Osteoblast (primary cell): ENCODE measurements around the gene PSMB7. TPM values are rescaled to one million over a fixed set of nuclear protein-coding genes. Genes with fewer than 3 reads are reported as not detected.

Source experiments
- DNase-seq: peaks from one replicate; pipeline ENCODE4 v3.0.0; 2011; ENCODE audit warnings: low spot score, mixed read lengths; ENCODE audit not compliant: insufficient read length; ENCODE audit errors: missing footprints
- H2AFZ ChIP-seq: 2 replicates; pipeline ENCODE4 v1.6.0; 2011; ENCODE audit warnings: mild to moderate bottlenecking, low read length
- H3K27ac ChIP-seq: 2 replicates; pipeline ENCODE4 v1.5.1; 2011; ENCODE audit warnings: mild to moderate bottlenecking, low read depth, low read length, moderate library complexity
- H3K27me3 ChIP-seq: 2 replicates; pipeline ENCODE4 v1.6.0; 2012; ENCODE audit warnings: mild to moderate bottlenecking, control low read depth, inconsistent platforms, low read length, moderate library complexity; ENCODE audit not compliant: insufficient read depth
- H3K36me3 ChIP-seq: 2 replicates; pipeline ENCODE4 v1.5.1; 2011; ENCODE audit warnings: mild to moderate bottlenecking, low read length, control low read depth, moderate library complexity; ENCODE audit not compliant: insufficient read depth
- H3K4me1 ChIP-seq: 2 replicates; pipeline ENCODE4 v1.5.1; 2011; ENCODE audit warnings: mild to moderate bottlenecking, low read length, control low read depth, moderate library complexity; ENCODE audit not compliant: insufficient read depth
- H3K4me2 ChIP-seq: 2 replicates; pipeline ENCODE4 v1.6.0; 2011; ENCODE audit warnings: mild to moderate bottlenecking, low read length; ENCODE audit not compliant: insufficient read depth
- H3K4me3 ChIP-seq: fragments of 200-600 bp; sonication (generic); 3 replicates; pipeline ENCODE4 v1.5.1; 2012; ENCODE audit warnings: mild to moderate bottlenecking, low read length, inconsistent platforms; ENCODE audit not compliant: insufficient read depth
- H3K79me2 ChIP-seq: 2 replicates; pipeline ENCODE4 v1.6.0; 2012; ENCODE audit warnings: mild to moderate bottlenecking, low read length, control low read depth, inconsistent platforms; ENCODE audit not compliant: insufficient read depth
- H3K9me3 ChIP-seq: 2 replicates; pipeline ENCODE4 v1.5.1; 2011; ENCODE audit warnings: low read depth, low read length, control low read depth
- H4K20me1 ChIP-seq: 2 replicates; pipeline ENCODE4 v1.6.0; 2012; ENCODE audit warnings: mild to moderate bottlenecking, low read length, control low read depth; ENCODE audit not compliant: insufficient read depth
- CTCF ChIP-seq: IDR thresholded peaks from 2 replicates; pipeline ENCODE4 v1.5.1; 2011; ENCODE audit warnings: mild to moderate bottlenecking, low read depth, low read length, moderate library complexity; ENCODE audit errors: extremely low read depth
- total RNA-seq: library from RNA; depleted of rRNA; stranded (reverse); fragments of >200 nt; gene quantifications from 2 replicates; pipeline ENCODE4 v1.2.3, GENCODE V29; 2012

Gene PSMB7
- total RNA-seq, 1 donor = 136 TPM

GRCh38 chr9:124357721-124358361 lies 57.4 kb downstream of the PSMB7 start:
- Histone ChIP-seq H3K79me2 (peaks cover 86% of the 10 kb centered on the region), H2AFZ (no peak overlapping the region), H3K36me3 (peaks cover 41% of the 10 kb centered on the region), H3K4me3 (no peak overlapping the region), H3K9me3 (no peaks in the 10 kb centered on the region), H3K4me2 (no peak overlapping the region), H3K4me1 (peaks cover 5% of the 10 kb centered on the region), H4K20me1 (peaks cover 92% of the 10 kb centered on the region), H3K27ac (no peak overlapping the region), H3K27me3 (no peaks in the 10 kb centered on the region)
- TF ChIP-seq CTCF = peak; percentile 14
- DNase-seq = no peak

- Histone ChIP-seq H3K4me2 (no peak overlapping the region), H3K27me3 (no peaks in the 10 kb centered on the region), H3K36me3 (peaks cover 50% of the 10 kb centered on the region), H3K4me3 (no peak overlapping the region), H3K27ac (no peak overlapping the region), H3K4me1 (no peaks in the 10 kb centered on the region), H2AFZ (no peak overlapping the region), H3K9me3 (no peaks in the 10 kb centered on the region), H3K79me2 (peaks cover 76% of the 10 kb centered on the region), H4K20me1 (peaks cover 86% of the 10 kb centered on the region)
- no peak for DNase-seq
- no peak for TF ChIP-seq CTCF
Observed at GRCh38 chr9:124356745-124357390, 58.4 kb downstream of the PSMB7 start.

DNA sequence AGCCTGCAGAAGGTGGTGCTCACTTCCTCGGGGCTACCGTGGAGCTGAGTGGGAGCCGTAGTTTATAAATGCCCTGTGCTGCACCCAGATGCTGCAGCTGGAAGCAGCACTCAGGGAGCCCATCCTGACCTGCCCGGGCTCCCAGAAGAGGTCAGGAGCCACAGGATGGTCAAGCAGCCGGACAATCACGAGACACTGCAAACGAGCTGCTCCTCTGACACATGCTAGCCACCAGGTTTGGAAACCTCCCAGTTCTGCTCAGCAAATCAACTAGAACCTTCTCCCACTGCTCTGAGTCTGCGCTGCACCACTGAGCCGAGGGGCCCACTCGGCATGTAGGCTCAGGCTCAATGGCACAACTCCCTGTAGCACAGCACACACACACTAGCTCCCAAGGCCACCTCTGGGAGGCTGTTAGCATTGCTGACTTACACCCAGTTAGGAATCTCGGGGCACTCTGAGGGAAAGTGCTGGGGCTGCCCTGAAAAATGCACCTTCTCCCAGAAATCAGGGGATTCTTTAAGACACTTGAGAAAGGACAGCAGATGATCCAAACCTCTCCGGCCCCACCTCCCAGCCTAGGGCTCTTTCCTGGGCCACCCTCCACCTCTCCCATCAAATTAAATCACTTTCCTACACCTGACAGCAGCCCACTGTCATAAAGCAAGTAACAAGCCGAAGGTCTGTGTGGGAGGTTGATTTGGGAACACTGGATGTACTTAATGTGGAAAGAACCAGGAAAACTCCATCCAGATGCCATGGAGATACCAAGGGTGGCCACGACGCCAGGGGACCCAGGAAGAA lies 59.1 kb downstream of the PSMB7 start:
- Histone ChIP-seq H3K27ac (no peak overlapping the region), H3K4me2 (no peak overlapping the region), H3K36me3 (peaks cover 57% of the 10 kb centered on the region), H3K79me2 (peaks cover 69% of the 10 kb centered on the region), H3K4me1 (no peaks in the 10 kb centered on the region), H3K4me3 (no peak overlapping the region), H4K20me1 (peaks cover 81% of the 10 kb centered on the region), H3K27me3 (no peaks in the 10 kb centered on the region), H2AFZ (no peak overlapping the region), H3K9me3 (no peaks in the 10 kb centered on the region)
- no peak for DNase-seq
- no peak for TF ChIP-seq CTCF
